ENCODE measurements around the gene CEP43.
A peak's percentile ranks its signal among the peaks of the same experiment; 100 is the strongest.

Gene CEP43

DNA sequence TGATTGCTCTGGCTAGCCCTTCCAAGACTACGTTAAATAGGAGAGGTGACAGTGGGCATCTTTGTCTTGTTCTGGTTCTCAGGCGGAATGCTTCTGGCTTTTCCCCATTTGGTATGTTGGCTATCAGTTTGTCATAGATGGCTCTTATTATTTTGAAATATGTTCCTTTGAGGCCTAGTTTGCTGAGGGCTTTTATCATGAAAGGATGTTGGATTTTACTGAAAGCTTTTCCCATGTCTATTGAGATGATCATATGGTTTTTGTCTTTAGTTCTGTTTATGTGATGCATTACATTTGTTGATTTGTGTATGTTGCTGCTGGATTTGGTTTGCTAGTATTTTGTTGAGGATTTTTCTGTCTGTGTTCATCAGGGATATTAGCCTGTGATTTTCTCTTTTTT lies 32.9 kb upstream of the CEP43 start:
- DNase-seq (ENCODE audit: low read depth) = no peak

DNA sequence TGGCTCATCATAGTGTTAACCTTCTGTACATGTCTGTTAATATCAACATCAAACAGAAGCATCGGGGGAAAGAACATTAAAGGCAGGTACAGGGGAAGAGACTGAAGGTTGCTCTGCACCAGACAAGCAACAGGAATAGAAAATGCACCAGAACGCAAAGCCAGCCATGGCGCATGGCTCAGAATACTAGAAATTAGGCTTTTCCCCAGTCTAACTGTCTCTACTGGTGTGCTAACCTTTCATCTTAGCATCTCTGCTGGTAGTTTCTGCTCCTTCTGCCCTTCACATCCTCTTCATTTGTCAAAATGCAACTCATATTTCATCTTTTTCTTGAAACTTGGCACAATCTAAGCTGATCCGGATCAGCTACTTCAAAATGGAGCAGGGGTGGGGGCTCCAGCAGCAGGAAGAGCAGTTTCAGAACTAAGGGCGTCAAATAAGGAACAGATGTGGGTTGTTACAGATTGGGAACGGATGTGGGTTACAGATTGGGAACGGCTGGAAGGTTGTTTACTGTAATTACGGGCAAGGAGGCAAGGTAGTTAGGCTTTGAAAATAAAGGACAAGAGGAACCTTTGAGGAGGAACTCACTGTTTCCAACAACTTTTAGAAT lies 29.7 kb upstream of the CEP43 start:
- no peak for DNase-seq (ENCODE audit: low read depth)

DNA sequence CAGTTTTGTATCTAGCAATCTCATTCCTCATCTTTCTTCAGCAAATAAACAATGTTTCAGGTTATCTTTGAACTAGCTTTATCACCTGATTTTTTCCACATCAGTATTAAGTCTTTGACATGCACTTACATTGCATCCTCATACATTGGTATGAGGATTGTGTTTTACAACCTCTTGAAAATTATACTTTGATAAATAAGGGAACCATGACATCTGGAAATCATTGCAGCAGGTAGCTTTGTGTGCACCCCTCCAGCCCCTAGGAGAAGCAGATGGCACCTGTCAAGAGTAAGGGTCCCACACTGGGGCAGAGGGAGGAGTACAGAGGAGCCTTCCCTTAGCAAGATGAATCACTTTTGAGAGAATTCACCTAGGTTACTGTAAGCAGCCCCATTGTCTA lies 29.1 kb upstream of the CEP43 start:
- DNase-seq (ENCODE audit: low read depth) = no peak

DNA sequence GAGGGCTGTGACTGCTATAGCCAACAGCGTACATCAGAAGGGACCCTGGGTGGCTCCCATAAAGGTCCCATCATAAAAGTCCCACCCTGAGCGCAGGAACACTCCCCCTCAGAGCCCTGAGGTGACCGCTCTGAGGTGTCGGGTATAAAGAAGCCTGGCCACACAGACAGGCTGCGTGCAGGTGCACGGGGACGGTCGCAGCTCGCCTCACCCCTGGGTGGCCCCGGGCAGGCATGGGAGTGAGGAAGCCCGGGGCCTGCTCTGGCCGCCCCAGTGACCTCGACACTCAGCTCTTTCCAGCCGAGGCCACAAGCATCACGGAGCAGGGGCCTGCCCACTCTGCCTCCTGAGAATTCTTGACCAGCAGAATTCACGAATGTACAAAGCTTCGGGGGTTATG lies 28.4 kb upstream of the CEP43 start:
- no peak for DNase-seq (ENCODE audit: low read depth)

DNA sequence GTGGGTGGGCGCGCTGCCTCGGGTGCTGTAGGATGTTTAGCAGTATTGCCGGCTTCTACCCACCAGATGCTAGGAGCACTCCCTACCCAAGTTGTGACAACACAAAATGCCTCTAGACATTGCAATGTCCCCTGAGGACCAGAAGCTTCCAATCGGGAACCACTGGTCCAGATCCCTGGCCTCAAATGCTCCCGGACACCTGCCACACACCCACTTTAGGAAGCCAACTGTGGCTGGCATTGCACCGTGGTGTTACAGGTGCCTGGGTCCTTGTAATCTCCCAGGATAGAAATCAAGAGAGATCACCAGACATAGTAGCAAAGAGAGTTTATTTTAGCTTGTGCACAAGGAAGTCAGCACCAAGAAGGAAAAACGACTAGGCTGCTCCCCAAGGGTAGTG lies 27.9 kb upstream of the CEP43 start:
- no peak for DNase-seq (ENCODE audit: low read depth)

DNA sequence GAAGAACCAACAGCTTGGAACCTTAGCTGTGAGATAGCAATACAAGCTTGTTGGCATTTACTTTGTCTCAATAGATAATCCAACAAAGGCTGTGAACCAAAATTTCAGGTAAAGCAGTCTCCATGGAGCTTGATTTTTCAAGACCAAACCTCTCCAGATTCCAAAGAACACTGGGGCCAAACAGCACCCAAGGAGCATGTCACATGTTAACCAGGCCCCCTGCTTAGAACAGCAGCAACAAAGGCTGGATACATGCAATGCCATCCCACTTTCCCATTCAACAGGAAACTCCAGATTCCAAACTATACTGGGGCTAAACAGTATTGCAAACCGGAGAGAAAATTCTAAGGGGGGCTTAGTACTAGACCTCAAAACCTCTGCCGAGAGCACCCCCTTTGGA lies 27.1 kb upstream of the CEP43 start:
- no peak for DNase-seq (ENCODE audit: low read depth)

DNA sequence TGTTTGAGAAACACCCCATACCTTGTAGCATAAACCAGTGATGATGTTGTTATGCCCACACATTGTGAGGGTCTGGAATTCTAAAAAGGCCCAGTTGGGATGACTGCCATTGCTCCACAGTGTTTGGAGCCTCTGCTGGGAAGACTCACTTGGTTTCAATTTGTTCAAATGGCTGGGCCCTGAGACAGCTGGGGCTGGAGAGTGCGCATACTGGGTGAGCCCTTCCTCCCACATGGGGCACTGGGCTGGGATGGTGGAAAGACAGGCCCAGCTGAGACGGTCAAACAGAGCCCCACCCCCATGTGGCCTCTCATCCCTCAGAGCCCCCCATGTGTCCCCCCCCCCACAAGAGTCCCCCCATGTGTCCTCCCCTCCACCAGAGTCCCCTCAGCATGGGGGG lies 22.6 kb upstream of the CEP43 start:
- no peak for DNase-seq (ENCODE audit: low read depth)

DNA sequence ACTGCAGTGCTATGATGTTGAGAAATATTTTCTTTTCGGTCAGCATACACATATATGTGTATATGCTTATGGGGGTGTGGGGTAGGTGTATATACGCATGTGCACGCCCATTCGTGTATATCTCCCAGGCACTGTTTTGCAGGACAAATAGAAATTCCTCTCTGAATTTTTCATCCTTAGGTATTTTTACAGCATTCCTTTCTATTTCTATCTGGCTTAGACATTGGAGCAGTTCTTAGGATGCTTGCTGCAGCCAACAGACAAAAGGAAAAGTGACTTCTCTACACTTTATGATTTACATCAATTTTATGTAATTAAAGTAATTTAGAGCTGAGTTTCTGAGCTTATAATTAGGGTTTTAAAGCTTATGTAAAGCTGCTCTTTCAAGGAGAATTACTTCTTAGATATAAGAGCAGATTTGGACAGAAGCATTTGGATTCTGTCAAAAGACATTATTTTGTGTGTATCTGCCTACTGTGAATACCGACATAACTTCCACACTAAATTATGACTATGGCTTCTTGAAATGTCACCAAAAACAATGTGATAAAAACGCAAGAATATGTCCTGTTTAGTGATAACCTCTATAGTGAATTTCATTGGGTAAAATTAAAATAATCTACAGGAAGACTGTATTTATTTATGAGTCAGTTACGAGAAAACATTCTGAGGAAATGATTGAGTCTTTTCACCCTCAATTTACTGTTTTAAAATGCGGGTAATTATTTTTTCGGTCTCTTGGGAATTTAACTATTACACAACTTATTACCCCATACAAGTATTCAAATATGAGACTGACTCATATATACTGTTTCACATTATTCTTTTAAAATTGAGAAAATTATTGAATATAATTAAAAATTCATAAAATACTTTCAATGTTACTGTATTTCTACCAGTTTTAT lies 21.3 kb upstream of the CEP43 start:
- DNase-seq (ENCODE audit: low read depth) = no peak

DNA sequence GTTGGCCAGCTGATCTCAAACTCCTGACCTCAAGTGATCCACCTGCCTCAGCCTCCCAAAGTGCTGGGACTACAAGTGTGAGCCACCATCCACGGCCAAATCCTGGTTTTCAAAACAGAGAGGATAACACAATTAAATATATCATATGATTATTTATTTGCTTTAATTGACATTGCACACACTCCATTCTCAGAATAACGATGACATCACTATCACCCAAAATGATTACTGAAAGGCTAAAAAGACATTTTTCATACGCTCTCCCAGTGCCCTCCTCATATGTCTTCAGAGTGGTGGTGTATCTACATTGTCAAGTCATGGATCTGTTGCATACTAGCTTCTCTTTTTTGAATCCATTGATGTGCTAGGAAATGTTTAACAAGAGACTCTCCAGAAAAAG lies 18.5 kb upstream of the CEP43 start:
- DNase-seq (ENCODE audit: low read depth) = no peak

DNA sequence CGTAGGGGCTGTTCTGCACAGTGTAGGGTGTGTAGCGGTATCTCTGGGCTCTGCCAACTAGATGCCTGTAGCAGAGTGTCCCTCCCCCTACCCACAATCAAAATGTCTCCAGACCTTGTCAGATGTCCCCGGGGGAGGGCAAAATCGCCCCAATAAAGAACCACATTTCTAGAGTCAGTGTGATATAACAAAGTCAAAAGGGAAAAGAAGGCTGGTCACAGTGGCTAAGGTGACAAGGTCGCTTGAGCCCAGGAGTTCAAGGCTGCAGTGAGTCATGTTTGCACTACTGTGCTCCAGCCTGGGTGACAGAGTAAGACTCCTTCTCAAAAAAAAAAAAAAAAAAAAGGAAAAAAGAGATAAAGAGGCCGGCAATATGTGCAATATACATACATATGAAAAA lies 11.7 kb upstream of the CEP43 start:
- no peak for DNase-seq (ENCODE audit: low read depth)

DNA sequence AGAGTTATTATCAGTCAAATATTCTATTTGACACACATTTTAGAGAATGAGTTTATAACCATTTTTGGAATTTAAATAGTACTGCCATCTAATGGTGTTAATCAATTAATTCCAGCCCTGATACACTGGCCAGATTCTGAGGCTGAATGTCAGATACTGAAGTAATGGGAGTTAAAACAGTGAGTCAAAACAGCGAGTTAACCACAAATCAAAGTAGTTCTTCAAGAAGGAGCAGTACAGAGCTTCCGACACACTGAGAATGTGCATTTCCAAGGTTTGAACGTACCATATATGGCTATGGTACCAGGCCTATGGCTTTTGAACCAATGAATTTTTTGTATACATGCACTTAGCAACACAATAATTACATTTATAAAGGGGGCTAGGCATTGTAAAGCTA lies 11.3 kb upstream of the CEP43 start:
- DNase-seq (ENCODE audit: low read depth) = no peak

DNA sequence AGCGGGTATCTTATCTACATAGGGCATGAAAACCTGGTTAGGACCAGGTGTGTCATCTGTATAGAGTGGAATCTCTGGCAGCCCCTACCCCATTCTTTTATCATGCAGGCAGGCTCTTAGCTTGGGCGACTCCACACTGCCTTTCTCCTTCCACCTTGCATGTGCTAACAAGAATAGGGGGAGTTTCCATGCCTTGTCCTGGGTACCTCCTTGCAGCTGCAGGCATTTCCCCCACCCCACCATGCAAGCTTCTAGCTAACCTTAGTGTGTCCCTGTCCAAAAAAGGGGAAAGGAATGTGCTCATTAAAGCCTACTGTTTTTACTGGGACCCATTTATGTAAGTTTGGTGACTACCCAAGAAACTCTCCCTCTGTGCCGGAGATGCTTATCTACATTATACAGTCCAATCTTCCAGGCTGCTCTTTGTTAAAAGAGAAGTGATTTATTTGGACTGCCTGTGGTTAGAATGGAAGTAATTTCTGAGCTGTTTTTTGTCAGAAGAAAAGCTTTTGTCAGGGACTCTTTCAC lies 10.5 kb upstream of the CEP43 start:
- no peak for DNase-seq (ENCODE audit: low read depth)

DNA sequence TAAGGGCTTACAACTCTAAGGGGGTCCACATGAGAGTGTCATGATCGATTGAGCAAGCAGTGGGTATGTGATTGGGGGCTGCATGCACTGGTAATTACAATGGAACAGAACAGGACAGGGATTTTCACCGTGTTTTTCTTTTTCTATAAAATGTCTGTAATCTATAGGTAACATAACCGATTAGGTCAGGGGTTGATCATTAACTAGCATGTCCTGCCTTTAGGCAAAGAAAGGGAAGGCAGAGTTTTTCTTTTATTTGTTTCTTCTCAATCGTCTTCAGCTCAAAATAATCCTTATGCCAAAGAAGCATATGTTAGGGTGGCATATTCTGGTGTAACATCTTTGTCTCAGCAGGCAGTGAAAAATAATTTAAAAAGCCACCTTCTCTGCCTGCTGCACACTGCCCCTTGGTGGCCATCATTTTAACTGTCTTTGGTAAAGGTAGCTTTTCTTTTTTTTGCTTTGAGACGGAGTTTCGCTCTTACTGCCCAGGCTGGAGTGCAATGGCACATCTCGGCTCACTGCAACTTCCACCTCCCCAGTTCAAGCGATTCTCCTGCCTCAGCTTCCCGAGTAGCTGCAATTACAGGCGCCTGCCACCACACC lies 9.7 kb upstream of the CEP43 start:
- peak; percentile 38 for DNase-seq (ENCODE audit: low read depth)

DNA sequence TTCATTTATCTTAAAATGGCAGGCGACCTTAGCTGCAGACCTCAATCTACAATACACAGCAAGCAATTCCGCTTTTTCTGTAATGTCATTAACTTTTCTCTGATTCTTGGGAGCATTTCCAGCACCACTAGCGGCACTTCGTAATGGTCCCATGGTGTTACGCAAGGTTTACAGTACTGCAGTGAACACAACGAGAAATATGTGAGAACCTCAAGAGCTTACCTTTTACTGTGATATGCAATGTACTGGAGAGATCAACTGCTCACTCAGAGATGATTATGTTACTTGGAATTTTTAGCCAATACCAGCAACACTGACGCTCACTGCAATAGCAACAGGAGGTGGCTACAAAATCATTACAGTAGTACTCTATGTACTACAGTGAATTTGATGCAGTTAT lies 2.8 kb upstream of the CEP43 start:
- DNase-seq (ENCODE audit: low read depth) = no peak

DNA sequence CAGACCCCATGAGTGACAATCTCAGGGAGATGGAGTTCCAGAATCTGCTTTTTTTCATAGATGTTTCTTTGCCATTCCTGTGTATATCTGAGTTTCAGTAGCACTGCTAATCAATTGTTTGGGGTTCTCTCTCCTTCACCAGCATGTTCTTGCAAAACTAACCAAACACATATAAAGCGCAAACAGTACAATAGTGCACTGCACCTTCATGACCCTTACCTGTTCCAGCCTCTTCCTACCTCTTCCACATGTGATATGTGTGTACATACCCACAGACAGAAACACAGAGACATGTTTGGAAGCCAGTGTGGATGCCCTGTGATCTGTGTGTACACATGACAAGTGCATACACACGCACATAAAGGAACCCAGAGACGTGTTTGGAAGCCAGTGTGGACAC lies 1.8 kb upstream of the CEP43 start:
- no peak for DNase-seq (ENCODE audit: low read depth)

DNA sequence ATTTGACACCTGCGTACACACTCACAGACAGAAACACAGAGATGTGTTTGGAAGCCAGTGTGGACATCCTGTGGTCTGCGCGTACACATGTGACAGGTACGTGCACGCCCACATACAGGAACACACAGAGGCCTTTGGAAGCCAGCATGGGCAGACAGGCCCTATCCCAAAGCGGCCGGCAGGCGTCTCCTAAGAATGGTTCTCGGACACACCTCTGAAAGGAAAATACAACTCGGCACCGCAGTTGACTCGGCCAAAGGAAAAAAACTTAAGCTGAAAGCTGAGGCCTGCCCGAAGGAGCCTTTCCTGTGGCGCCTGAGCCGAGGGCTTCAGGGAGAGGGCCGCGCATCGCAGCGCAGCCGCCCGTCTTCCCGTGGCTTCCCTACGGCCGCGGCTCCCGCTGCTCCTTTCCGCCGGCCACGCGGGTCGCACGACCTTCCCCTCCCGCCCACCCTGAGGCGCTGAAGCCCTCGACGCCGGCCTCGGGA lies 1.4 kb upstream of the CEP43 start:
- peak; percentile 10 for DNase-seq (ENCODE audit: low read depth)

DNA sequence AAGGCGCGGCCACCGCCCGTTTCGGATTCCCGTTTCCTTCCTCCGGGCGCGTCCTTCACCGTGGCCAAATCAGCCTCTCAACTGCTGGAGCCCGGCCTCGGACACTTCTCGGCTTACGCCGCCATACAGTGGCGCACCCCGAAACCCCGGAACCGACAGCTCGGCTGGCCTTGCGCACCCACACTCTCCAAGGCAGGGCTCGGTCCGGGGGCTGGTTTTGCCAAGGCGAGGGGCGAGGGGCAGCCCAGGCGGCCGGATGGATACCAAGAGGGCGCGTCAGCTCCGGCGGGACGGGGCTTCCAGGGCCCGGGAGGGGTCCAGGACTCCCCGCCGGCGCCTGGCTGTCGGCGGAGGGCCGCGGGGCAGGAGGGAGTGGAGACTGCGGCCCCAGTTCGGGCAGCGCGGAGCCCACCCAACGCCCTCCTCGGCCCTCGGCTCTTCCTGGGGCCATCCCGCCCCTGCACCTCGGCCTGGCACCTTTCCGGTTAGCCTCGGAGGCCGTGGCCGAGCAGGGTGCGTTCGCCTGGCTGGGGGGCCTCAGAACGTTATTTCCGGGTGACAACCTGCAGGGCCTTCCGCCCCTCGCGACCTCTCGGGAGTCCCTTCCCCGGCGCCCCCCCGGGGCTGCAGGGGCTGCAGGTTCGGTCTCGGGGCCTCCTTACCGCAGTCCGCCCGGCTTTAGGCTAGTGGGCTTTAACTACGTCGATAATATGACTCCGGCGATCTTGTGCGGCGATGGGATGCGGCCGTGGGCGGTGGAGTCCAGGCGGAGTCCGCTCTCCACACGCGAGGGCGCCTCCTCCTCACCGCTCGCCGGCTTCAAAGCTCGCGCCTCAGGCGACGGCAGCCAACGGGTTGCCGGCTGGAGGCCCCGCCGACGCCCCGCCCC lies 697 bp upstream of the CEP43 start:
- peak; percentile 1 for DNase-seq (ENCODE audit: low read depth)

DNA sequence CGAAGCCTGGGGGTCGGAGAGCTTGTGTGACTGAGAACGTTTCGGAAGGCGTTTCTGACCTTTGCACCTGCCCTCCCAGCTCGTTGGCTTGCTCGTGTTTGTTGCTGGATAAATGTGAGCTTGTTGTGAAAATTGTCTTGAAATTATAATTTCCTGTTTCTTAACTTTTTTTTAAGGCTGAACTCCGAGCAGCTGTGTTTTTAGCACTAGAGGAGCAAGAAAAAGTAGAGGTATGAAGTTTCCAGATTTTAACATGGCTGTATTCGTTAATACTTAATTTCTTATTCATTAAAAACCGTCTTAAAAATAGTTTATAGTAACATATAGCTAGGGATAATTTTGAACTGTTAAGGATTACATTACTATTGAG lies 672 bp downstream of the CEP43 start:
- no peak for DNase-seq (ENCODE audit: low read depth)

DNA sequence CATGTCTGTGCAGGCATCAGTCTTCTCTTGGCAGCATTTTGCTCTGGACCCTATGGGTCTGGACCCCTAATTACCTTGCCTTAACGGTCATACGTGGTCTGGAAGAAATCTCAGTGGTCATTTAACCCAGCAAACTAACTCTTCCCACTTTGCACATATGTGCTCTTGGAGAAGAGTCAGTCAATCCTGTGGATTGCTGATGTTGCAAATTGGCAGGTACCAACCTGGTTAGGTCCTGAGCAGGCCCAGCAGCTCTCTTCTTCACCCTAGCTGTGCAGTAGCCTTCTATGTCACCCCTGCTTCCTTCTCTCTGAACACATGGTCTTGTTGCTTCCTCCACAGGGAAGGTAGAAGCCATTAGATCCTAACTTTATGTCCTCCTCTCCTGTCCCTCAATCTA lies 1.6 kb downstream of the CEP43 start:
- DNase-seq (ENCODE audit: low read depth) = no peak

DNA sequence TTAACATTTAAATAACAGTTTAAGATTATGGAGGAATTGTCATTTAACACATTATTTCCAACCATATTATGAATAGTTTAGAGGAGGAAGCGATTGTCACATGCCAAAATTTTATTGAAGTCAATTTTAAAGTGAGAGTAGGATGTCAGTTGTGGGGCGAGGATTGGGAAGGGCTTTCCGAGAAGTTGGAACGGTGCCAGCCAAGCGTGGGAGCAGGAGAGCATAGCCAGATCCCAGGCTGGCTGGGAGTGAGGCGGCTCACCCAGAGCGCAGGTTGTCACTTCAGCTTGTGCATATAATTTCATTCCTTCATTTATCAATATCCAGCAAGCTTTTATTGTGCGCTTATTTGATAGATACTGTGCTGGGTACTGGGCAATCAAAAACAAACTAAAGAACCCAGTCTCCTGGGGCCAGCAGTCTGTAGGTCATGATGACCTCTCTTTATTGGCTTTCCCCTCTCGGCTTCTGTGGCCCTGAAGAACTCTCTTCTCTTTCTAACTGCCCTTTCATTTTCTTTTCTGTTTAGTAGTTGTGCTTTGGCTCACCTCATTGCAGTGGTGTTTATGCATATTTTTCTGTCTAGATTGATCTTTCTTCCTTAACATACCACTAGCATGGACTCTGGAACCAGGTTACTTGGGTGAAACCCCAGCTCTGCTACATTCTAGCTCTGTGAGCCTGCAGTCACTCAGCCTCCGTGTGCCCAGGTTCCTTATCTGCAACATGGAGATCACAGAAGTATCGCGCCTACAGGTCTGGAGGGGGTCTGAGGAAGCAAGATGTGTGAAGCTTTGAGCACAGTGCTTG lies 6.4 kb downstream of the CEP43 start:
- DNase-seq (ENCODE audit: low read depth) = no peak

DNA sequence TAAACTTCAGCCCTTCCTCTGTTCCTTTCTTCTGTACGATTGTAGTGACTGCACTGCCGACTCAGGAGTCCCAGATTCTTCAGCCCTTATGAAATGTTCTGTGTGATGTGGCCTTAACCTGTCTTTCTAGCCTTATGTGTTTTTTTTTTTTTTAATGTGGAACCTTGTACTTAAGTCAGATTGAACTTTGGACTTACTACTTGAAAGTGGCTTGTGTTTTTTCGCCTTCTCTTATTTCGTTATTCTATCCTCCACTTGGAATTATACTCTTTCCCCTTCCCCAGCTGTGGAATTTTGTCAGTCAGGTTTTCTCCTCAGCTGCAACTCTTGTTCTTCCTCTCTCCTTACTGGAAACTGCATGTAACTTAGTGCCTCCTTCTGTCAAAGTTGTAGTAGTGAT lies 8.8 kb downstream of the CEP43 start:
- DNase-seq (ENCODE audit: low read depth) = no peak
